DMS79 treated with DMSO at 0.1 percent for 48 hours (cell line): ENCODE measurements around the gene RILP.
A peak's percentile ranks its signal among the peaks of the same experiment; 100 is the strongest.

ENCODE experiments used
- DNase-seq: peaks from one replicate; lab custom pipeline; 2025; lab: John Stamatoyannopoulos, UW

Gene RILP

DNA sequence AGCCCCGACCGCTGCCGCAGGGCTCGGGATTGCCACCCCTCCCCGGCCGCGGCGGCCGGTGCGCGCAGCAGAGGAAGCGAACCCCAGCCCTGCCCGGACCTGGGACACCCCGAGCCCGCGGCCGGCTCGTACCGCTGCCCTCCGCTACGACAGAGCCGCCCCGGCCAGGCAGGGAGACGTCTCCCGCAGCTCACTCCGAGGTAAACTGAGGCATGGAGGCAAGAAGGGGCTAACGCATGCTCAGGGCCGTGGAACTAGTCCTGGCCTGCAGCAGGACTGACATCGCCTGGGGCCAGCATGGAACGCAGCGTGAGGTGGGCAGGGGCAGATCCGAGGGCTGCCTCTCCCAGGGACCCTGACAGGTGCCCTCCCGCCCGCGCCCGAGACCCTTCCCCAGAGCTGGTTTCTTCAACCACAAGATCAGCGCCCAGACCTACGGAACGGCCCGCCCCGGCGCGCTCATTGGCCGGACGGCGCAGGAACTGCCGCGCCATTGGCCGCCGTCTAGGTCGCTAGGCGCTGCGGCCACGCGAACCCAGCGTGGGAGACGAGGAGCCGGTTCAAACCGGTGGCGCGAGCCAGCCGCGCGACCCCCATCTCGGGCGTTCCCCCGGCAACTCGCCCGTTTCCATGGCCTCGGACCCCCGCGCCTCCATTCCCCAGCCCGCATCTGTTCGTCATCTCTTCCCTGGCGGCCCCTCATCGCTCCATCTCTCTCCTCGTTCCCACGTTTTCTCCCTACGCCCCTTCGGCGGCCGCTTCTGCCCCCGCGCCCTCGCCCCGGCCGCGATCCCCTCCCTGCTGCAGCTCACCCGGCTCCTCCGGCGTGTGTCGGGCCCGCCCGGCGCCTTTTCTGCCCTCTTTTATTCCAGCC lies 21.4 kb downstream of the RILP start, which contains the start of gene SLC43A2:
Gene SLC43A2, minus strand, starts transcription at position 853 of the 874 bp plus-strand sequence. CDS start 960 bp downstream, outside the sequence.
- peak; percentile 43 for DNase-seq

DNA sequence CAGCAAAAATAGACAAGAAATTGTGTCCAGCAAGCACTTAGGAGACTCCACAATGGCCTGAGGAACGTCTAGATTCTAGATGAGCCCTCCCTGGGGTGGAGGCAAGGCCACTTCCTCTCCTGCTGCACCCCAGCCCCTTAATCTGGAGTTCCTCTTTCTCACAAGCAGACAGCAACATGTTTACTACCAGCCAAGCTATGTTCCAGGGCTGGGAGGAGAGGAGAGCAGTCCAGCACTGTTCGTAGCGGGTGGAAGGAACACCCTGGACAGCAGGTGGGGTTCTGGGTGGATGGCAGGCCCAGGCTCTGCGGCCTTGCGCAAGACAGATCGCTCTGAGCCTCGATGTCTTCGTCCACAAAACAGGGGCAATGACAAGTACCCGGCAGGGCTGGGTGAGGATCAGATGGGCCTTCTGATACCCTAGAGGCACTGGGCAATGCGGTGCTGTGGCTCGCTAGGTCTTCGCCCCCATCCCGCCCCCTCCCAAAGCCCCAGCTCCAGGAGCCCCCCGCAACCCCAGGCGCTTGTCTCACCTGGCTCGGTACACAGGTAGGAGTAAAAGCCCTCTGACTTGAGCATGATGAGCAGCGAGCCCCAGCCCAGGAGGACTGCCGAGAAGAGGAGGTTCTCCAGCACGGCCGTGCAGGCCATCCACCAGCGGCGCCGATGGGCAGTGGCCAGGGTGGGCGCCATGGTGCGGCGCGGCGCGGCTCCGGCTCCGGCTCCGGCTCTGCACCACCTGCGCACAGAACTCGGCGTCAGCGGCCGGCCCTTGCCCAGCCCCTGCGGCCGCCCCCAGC lies 22.3 kb downstream of the RILP start:
- DNase-seq = no peak

DNA sequence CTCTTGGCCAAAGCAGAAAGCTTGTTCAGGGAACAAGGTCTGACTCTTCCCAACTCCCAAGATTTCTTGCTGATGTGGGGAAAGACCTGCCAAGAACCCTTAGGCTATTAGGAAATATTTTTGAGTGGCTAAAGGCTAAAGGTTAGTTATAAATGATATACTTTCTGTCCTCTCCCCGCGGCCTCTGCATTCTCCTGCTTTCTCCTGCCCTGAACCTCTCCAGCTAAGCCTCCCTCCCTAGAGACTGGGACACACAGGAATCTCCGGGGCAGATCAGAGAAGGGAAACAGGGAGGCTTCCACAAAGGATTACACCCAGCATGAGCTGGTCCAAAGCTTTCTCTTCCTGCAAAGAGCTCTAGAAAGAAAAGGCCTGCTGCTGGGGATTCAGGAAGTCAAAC lies 23.3 kb downstream of the RILP start:
- DNase-seq = no peak

DNA sequence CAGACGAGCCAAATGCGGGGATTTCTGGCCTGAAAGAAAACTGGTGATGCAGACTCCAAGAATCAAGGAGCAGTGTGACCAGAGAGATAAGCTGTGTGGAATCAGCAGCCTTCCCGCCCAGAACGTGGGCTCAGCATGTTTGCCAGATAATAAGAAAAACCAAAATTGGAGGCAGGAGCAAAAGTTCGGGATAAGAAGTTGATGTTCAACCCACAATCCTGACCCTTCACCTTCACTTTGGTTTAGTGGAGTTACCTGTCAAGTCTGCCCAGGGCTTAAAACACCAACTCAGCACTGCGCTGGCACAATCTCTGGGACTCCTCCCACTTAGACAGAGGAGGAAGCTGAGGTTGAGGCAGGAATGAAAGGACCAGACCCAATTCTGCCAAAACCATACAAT lies 24.1 kb downstream of the RILP start:
- no peak for DNase-seq

DNA sequence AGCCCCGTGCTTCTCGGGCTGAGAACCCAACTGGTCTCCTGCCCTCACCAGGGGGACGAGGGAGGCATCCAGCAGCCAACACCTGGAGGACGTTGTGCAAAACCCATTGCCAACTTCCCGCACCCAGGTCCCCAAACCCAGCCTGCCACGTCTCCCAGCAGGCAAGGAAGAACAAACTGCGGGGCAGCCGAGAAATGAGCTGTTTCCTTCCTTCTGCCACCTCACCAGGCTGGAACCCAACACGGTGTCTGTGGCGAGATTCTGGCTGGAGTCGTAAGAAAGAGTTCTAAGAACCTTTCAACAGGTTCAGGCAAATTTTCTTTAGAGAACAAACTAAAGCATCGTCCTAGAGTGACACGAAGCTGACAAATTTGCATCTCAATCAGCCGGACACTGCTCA lies 24.6 kb downstream of the RILP start:
- DNase-seq = no peak

DNA sequence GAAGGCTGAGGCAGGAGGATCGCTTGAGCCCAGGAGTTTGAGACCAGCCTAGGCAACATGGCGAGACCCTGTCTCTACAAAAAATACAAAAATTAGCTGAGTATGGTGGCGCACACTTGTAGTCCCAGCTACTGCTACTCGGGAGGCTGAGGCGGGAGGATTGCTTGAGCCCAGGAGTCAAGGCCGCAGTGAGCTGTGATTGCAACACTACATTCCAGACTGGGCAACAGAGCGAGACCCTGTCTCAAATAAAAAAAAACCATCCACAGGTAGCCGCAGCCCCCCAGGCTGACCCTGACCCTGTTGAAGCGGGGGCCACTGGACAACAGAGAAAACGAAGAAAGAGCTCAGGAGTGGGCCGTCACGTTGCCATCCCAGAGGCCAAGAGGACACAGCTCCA lies 25.0 kb downstream of the RILP start:
- no peak for DNase-seq

DNA sequence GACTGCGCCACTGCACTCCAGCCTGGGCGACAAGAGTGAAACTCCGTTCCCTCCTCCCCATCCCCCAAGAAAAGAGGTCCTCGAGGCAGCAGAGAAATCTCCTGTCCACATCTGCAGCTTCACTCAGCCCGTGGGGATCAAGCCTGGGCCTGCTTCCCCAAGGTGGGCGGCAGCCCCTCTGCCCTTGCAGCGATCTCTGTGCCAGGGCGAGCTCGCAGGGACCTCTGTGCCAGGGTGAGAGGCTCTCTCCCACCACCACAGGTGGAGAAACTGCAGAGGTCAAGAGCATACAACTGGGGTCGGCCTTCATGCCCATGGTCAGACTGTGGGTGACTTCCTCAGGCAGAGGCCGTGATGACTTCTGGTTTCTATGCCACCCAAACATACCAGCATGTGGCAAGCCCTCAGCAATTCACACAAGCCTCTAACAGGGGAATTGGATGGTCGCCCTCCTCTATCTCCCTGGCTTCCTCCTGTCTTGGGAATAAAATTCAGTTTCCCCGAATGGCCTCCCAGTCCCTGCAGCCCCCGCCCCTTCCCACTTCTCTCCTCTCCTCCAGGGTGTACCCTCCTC lies 26.5 kb downstream of the RILP start:
- no peak for DNase-seq

DNA sequence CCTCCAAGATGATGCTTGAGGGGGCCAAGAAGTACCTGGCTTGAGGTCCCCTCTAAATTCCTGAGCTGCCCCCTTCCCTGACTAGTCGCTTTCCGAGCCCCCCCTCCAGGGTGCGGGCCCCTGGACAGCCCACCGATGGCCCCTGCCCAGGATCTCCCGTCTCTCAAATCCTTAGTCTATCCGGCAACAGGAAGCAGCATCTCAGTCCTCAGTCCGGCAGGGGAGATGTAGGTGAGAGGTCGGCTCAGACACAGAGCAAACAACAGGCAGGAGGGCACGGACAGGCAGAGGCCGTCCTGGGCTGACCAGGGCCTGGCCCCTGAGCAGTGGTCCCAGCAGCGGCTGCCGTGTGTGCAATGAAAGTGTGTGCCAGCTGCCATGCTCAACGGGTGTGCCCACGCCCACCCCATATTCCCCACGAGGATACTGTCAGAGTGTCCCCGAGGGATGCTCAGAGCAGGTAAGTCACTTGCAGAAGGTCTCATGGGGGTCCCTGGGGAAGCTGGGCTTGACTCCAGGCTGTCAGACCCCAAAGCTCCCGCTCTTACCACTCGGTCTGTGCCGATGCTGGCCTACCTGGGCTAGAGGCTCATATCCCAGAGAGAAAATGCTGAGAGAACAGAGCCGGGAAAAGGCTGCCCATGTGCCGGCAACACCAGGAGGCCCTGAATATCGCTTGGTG lies 28.3 kb downstream of the RILP start:
- no peak for DNase-seq

DNA sequence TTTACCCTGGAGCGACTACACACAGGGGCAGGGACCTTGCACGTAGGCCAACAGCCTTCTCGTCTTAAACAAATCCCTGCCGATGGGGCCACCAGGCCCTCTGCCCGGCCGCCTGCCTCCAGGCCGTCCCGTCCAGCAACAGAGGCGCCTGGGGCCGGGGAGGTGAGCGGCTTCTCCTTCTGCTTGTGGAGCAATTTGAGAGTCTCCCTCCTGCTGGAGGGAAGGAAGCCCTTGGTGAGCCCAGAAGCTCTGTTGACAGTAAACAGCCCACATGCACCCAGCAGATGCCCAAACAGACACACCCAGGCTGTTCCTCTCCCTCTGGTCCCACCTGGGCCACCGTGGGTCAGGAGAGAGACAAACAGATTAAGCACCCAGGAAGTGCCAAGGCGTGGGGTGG lies 29.2 kb downstream of the RILP start:
- DNase-seq = no peak

DNA sequence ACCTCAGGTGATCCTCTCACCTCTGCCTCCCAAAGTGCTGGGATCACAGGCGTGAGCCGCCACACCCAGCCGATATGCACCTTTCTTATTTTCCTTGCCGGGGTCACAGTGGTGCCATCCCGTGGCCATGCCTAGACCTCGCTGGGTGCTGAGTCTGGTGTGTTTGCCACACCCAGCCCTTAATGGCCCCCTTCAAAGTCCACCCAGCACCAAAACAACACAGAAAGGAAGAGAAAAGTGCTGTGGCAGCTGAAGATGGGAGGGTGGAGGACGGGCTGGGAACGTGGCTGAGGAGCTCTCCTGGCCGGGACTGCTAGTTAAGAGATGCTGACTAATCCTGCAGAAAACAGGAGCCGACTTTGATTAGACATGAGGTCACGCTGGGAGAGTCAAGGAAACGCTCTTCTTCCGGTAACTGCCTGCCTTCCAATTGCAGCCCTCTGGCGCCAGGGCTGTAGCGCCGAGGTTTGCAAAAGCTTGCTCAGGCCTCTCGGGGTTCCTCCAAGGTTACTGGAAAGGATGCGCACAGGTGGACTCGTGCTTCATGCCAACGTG lies 32.0 kb downstream of the RILP start:
- DNase-seq = no peak

DNA sequence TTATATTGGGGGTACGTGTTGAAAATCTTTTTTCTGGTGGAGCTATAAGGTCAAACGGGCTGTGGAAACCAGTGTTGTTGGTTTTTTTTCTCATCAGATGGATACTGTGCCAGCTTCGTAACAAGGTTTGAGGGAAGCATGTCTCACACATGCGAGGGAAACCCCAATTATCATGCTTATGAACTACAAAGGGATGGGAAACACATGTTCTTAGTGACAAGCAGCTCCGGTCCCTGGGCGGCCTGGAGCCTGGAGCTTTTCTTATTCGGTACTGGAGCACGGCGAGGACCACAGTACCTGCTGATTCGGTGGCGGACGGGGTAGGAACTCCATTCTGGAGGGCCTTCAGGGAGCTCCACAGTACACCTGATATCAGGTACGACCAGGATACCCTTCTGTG lies 33.6 kb downstream of the RILP start:
- no peak for DNase-seq

DNA sequence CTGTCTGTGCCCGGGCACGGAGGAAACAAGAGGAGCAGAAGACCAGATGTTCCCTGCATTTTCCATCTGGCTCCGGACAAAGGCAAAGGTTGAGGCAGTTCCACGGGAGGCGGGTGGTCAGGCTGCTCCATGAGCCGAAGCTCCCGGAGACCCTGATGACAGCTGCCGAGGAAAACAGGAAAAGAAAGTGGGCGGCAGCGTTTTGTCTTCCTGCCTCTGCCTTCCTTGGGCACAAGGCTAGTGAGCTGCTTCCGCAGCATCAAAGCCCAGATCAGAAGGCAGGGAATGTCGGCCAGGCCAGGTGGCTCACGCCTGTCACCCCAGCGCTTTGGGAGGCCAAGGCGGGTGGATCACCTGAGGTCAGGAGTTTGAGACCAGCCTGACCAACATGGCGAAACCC lies 37.3 kb downstream of the RILP start:
- no peak for DNase-seq

DNA sequence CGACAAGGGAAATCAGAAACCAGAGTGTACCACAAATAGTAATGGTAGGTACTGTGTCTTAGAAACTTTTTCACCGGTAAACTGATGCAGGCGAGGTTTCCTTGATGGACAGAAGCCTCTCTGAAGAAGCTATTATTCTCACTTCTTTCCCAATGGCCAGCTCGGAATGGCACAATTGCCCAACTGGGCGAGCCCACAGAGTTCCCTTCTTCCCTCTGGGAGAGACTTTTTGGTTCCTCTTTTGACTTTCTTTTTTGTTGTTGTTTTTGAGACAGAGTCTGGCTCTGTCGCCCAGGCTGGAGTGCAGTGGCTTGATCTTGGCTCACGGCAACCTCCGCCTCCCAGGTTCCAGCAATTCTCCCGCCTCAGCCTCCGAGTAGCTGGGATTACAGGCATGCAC lies 38.0 kb downstream of the RILP start:
- DNase-seq = no peak

DNA sequence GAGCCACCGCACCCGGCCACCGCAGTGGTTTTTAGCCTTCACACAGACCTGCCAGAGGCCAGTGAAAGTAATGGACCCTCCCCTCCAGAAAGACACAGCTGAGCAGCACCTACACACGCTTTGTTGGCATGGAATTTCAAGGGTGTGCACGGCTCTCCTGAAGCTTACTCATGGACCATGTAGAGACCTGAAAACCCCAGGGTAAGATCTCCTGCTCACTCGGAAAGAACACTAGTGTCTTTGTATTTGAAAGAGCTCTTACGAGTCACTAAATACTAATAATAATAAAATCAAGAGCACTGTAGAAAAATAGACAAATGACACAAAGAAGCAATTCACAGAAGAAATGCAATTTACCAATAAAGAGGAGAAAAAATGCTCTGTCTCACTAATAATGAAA lies 41.0 kb downstream of the RILP start:
- DNase-seq = no peak

DNA sequence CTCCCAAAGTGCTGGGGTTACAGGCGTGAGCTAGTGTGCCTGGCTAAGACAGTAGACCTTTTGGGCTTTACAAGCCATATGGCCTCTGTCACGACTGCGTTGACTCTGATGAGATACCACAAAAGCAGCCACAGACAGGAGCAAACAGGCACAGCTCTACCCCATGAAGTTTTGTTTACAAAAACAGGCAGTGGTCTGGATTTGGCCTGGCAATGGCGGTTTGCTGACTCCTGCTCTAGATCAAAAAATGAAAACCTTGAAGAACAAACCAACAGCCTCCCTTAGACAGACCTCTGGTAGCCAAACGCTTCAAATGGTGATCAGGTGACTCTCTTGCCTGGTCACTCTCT lies 41.7 kb downstream of the RILP start:
- DNase-seq = no peak

DNA sequence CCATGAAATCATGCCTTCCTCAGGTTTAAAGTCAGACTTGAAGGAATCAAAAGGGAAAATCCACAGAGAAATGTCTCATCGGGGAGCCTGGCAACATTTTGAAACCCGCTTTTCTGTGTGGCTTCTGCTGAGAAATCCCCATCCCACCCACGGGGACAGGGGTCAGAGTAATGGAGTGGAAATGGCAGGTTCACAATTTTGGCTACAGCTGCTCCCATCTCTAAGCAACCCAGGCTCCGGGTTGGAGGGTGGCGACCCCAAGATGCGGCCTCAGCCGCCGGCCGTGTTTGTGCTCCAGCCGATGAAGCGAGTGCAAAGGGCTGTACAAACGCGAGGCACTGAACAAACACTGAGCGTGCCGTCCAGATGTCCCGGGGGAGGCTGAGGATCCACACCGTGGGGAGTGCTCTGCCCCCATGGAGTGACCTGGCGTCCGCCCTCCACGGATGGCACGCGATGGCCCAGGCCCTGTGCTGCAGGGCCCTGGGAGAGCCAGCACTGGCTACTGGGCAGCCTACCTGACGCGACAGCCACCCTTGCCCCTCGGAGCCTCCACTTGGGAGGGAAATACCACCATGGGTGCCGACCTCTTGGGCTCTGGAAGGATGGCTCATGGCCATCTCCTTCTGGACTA lies 43.2 kb downstream of the RILP start:
- no peak for DNase-seq

DNA sequence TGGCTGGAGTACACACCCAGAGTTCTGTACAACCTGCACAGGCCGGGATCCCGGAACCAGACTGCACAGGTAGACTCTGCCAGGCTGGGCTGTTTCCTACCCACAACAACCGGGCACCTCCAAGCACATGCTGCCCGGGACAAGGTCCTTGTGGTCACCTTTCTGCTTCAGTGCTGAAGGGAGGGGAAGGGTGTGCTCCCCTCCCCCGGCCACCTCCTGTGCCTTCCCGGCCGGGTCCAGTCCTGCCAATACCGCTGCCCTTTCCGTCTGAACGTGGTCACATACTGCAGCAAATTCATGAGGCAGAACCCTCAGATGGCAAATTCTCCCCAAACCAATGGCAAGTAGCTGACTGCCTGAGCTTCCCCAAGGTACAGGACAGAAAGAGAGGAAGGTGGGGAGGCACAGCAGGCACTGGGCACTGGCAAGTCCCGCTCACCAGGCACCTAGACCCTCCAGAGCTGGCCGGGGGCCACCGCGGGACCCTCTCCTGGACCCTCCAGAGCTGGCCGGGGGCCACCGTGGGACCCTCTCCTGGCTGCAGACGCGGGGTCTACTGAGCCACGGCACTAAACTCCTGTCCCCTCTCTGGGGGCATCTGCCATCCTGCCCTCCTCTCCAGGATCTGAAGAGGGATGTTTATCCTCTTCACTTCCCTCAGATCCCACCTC lies 43.9 kb downstream of the RILP start:
- DNase-seq = no peak

DNA sequence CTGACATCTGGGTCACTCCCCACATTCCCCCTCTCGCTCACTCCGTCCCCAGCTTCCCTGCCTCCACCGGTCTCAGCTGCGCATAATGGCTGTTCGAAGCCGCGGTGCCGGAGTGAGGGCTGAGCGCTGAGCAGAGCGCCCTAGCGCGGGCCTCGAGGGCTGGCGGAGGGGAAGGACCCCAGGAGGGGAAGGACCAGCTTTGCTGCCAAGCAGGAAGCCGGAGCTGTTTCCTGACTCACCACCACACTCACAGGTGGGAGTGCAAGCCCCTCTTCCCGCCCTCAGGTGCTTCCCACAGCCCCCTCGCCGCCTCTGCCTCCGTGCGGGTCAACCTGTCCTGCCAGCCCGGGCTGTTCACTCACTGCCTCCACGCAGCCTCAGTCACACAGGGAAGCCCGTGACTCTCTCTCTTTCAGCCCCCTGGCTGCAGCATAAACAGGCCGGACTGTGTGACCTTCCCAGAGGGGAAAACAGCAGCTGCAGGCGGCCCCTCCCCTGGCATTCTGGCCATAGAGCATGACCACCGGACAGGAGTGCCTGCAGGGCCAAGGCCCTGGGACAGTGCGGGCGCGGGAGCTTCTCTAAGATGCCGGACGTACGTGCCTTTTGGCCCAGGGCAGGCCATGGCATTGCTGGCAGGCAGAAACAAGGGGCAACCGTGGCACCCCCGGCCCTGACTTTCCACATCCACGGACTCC lies 44.7 kb downstream of the RILP start:
- no peak for DNase-seq

DNA sequence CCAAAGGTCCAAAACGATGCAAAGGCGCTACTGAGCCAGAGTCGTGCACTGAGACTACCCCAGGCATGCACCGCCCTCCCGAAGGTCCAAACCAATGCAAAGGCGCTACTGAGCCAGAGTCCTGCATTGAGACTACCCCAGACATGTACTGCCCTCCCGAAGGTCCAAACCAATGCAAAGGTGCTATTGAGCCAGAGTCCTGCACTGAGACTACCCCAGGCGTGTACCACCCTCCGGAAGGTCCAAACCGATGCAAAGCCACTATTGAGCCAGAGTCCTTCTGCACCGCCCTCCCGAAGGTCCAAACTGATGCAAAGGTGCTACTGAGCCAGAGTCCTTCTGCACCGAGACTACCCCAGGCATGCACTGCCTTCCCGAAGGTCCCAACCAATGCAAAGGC lies 48.1 kb downstream of the RILP start:
- no peak for DNase-seq

DNA sequence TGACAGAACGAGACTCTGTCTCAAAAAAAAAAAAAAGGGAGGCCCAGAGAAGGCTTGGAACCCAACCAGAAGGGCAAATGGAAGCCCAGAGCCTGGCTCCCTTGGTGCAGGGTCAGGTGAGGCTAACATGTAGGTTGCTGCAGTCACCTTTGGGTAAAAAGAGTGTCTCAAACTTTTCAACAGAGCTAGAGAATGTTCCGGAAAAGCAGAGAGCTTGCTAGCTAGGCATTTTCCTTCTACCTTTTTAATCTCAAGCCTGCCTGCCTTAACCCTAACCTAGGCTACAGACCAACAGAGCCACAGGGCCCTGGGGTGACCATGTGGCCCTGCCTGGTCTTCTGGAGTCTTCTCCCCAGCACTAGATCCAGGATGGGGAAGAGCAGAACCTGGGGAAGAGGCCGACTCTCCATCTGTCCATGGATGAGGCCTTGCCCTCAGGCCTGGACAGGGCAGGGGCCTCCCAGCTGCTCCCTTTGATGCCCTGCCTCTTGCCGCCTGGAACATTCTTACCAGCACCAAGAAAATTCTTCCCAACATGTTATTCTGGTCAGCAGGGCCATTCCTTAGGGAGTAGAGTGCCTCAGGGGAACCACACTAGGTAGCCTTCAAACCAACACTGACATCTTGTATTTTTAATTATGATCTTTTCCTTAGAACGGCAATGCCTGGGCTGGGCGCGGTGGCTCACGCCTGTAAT lies 51.1 kb downstream of the RILP start:
- DNase-seq = no peak
